T-helper 1 cell (primary cell): Measurements from ENCODE around the gene REC8.

Experiments
- DNase-seq, 5 donors: peaks; one replicate each; pipeline ENCODE4 v3.0.0-alpha.2; 2012 to 2020

Gene REC8

DNA sequence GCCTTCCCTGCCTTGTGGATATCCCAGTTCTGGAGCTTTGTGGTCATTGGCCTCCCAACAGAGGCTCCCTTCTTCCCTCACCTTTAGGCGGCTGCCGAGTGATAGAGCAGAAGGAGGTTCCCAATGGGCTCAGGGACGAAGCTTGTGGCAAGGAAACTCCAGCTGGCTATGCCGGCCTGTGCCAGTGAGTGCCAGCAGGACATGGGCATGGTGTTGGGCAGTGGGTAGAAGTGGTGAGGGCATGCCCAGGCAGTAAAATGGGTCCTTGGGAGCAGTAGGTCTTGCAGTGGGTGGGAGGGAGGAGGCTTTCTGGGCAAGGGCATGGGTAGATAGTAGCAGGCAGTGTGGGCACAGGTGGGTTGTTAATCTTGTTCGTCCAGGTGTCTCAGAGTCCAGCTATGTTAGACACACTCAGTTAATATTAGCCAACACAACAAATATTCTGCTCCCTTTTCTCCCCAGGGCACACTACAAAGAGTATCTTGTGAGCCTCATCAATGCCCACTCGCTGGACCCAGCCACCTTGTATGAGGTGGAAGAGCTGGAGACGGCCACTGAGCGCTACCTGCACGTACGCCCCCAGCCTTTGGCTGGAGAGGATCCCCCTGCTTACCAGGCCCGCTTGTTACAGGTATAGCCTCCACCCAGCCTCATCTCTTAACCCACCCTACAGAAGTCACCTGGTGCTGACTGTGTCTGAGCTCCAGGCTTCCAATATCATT is 11.9 kb upstream of the REC8 start:
- DNase-seq: no peak

DNA sequence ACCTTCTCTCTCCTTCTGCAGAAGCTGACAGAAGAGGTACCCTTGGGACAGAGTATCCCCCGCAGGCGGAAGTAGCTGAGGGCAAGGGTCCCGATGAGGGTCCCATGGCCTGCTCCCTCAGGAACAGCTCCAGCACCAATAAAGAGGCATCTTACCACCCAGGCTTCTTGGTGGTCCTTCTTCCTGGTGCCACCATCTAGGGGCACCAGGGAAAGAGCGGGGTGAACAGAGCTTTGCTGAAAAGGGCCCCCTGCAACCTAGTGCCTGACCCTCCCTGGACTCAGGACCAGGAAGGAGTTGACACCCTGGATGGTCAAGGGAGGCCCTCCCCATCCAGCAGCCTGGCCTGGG is 11.4 kb upstream of the REC8 start:
- no peak for DNase-seq

DNA sequence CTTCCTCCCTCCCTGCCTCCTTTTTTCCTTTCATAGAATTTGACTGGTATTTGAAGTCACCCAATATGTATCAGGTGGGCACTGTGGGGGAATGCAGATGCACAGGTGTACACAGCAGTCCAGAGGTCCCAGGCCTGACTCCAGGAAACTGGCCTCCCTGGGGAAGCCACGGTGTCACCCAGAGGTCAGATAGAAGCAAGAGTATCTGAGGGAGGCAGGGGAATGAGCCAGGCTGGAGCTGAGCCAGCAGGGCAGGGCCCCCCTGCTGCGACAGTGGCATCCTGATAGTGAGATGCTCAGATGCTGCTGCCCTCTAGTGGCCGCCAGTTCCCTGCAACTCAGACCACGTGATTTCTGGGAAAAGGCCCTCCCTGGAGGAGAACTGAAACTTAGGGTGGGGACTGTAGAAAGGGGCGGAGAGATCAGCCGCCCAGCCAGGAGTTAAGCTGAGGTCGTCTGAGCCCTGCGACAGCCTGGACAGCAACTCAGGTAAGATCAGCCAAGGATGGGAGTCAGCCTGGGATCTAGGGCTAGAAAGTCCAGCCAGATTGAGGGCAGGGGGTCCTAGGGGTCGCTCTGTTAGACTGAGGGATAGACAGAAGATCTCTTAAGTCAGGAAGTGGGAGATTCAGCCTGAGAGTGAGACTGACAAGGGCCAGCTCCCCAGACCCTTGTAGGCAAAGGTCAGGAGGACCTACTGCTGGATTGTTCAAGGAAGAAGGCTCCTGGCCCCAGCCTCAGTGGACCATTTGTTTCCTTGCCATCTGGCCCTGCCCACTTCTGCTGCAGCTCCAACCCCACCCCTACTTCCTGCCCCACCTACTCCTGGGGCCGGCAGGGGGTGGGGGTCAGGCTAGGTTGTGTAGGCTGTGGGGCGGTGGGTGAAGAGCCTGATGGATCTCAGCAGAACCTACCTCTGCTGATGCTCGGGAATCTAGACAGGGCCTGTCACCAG is 10.8 kb upstream of the REC8 start, which contains the start of gene IRF9:
Gene IRF9, plus strand, starts transcription at position 416 of the 955 bp plus-strand sequence. CDS start 880 bp downstream, outside the sequence.
- peak; percentile 89 to 97 (median 95) for DNase-seq

- no peak for DNase-seq
Observed at GRCh38 chr14:24162093-24162492, 9.8 kb upstream of the REC8 start.

DNA sequence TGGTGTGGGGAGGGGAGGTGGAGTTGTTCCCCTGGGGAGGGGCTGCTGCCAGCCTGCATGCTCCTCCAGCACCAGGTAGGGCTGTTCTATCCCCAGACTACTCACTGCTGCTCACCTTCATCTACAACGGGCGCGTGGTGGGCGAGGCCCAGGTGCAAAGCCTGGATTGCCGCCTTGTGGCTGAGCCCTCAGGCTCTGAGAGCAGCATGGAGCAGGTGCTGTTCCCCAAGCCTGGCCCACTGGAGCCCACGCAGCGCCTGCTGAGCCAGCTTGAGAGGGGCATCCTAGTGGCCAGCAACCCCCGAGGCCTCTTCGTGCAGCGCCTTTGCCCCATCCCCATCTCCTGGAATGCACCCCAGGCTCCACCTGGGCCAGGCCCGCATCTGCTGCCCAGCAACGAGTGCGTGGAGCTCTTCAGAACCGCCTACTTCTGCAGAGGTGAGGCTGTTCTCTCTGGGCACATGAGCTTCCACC is 7.3 kb upstream of the REC8 start:
- no peak for DNase-seq

DNA sequence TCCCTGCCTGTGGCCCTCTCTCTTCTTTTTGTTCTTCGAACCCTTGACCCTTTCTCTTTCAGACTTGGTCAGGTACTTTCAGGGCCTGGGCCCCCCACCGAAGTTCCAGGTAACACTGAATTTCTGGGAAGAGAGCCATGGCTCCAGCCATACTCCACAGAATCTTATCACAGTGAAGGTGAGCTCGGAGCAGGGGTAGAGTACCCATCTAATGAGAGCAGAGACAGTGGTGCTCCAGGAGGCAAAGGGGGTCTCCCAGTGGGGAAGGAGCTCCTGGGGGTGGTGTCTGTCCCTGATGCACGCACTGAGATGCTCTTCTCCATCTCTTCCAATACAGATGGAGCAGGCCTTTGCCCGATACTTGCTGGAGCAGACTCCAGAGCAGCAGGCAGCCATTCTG is 6.1 kb upstream of the REC8 start:
- DNase-seq: no peak

- DNase-seq: no peak
Observed at GRCh38 chr14:24167469-24168114, 4.3 kb upstream of the REC8 start.

- DNase-seq: no peak
Observed at GRCh38 chr14:24172261-24172860, 481 bp downstream of the REC8 start.

GRCh38 chr14:24172871-24173281 is 996 bp downstream of the REC8 start:
- DNase-seq: no peak

- DNase-seq: no peak
Observed at GRCh38 chr14:24176599-24176998, 4.7 kb downstream of the REC8 start.

- no peak for DNase-seq
Observed at GRCh38 chr14:24177041-24177825, 5.4 kb downstream of the REC8 start.

GRCh38 chr14:24177891-24178290 is 6.0 kb downstream of the REC8 start:
- DNase-seq: no peak

DNA sequence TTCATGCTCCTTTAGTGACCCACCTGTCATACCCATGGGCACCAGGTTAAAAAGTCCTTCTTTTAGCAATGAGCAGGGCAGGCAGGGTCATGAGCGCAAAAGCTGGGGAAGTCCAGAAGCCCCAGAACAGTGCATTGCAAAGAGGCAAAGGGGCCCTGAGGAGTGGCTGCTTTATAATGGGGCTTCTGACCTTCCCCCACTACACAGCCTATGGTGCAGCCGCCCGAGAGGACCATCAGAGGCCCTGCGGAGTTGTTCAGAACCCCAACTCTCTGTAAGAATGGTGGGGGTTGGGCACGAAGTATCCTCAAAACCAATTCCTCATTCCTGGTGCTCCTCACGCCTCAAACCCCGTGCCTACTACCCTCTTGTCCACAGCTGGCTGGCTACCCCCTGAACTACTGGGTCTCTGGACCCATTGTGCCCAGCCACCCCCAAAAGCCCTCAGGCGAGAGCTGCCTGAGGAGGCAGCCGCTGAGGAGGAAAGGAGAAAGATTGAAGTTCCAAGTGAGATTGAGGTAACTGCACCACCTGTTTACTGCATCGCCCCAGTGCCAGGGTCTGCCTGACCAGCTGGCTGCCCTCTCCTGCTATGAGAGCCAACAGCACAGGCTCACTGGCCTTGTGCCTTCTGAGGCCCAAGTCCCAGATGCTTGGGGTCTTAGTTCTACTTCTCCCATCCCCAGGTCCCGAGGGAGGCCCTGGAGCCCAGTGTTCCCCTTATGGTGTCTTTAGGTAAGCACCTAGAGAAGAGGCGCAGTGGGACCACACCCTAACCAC is 6.7 kb downstream of the REC8 start:
- no peak for DNase-seq

GRCh38 chr14:24179294-24179960 is 7.5 kb downstream of the REC8 start:
- DNase-seq: no peak

DNA sequence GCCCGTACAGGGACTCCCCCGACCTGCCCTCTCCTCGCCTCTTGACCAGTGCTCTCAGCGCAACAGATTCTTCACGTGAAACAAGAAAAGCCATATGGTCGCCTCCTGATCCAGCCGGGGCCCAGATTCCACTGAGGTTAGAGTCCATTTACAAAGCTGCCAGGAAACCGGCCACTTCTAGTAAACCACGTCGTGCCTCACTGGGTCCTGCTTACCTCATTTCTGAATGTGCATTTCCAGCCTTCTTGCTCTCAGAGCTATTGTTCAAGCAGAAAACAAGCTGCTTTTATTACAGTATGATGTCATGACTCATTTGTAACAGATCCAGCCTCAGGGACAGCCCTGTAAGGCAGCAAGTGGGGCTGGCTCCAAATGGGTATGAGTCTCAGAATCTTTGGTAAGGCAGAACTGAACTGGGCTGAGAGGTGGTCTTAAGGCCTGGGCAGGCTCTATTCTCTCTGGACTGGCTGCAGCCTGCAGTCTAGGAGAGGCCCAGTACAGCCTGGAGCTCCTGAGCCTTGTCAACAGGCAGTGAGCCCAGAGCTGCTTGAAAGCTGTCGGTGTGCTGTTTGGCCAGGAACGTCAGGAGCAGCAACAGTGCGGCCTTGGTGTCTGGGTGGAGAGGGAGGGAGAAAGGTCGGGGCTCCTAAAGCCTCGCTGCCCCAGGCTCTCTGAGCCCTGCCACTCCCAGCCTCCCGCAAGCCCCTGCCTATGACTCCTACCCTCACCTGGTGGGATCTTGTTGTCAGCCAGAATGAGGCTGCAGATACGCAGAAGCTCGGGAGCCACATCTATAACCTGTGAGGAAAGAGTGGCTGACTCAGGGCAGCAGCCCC is 8.3 kb downstream of the REC8 start:
- DNase-seq: no peak

- DNase-seq: no peak
Observed at GRCh38 chr14:24181371-24182077, 9.6 kb downstream of the REC8 start.

- DNase-seq: no peak
Observed at GRCh38 chr14:24182110-24182882, 10.4 kb downstream of the REC8 start.

DNA sequence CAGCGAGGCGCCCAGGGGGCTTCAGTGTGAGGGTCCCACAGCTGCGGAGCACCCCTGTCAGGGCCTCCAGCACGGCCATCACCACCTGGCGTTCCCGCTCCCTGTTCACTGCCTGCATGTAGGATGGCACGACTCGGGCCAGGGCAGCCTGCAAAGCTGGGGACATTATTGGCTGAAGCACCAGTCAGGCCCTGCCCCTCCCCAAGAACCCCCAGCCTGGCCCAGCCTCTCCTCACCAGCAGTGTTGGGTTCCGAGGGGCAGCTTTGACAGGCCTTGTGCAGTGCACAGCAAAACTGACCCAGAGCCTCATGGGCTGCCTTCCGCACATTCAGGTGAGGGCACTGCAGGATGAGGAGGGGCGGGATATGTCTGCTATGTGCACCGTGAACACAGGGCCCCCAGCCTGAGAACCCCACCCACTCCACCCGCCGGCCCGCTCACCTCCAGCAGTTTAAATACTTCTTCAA is 11.2 kb downstream of the REC8 start:
- DNase-seq: no peak
